ENCODE data around the gene SAMD14.

- TF ChIP-seq, protein P1, sequence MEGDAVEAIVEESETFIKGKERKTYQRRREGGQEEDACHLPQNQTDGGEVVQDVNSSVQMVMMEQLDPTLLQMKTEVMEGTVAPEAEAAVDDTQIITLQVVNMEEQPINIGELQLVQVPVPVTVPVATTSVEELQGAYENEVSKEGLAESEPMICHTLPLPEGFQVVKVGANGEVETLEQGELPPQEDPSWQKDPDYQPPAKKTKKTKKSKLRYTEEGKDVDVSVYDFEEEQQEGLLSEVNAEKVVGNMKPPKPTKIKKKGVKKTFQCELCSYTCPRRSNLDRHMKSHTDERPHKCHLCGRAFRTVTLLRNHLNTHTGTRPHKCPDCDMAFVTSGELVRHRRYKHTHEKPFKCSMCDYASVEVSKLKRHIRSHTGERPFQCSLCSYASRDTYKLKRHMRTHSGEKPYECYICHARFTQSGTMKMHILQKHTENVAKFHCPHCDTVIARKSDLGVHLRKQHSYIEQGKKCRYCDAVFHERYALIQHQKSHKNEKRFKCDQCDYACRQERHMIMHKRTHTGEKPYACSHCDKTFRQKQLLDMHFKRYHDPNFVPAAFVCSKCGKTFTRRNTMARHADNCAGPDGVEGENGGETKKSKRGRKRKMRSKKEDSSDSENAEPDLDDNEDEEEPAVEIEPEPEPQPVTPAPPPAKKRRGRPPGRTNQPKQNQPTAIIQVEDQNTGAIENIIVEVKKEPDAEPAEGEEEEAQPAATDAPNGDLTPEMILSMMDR (conservative IDR thresholded peaks at IDR 0.05; ENCODE audit: low read depth in 2 of 2) = no peak
- TF ChIP-seq JUNB (IDR thresholded peaks at IDR 0.05; ENCODE audit: unreplicated experiment) (no peak), CREB1 (CRISPR knock-in tag; IDR thresholded peaks at IDR 0.05; ENCODE audit: low read depth) (no peak), STAT1 (IDR thresholded peaks at IDR 0.05; ENCODE audit: unreplicated experiment) (no peak), EZH2 (IDR thresholded peaks at IDR 0.05; ENCODE audit: low read depth, unreplicated experiment) (no peak), POLR2AphosphoS5 (IDR thresholded peaks at IDR 0.05; ENCODE audit: low read depth) (no peak), EZH2phosphoT487 (IDR thresholded peaks at IDR 0.05; ENCODE audit: unreplicated experiment) (no peak), NANOG (IDR thresholded peaks at IDR 0.05; ENCODE audit: borderline replicate concordance) (no peak), ZNF114 (CRISPR knock-in tag; IDR thresholded peaks at IDR 0.05) (no peak), ETS1 (IDR thresholded peaks at IDR 0.05) (no peak), ZNF331 (CRISPR knock-in tag; IDR thresholded peaks at IDR 0.05; ENCODE audit: low read depth) (no peak)
- TF ChIP-seq, protein P2, sequence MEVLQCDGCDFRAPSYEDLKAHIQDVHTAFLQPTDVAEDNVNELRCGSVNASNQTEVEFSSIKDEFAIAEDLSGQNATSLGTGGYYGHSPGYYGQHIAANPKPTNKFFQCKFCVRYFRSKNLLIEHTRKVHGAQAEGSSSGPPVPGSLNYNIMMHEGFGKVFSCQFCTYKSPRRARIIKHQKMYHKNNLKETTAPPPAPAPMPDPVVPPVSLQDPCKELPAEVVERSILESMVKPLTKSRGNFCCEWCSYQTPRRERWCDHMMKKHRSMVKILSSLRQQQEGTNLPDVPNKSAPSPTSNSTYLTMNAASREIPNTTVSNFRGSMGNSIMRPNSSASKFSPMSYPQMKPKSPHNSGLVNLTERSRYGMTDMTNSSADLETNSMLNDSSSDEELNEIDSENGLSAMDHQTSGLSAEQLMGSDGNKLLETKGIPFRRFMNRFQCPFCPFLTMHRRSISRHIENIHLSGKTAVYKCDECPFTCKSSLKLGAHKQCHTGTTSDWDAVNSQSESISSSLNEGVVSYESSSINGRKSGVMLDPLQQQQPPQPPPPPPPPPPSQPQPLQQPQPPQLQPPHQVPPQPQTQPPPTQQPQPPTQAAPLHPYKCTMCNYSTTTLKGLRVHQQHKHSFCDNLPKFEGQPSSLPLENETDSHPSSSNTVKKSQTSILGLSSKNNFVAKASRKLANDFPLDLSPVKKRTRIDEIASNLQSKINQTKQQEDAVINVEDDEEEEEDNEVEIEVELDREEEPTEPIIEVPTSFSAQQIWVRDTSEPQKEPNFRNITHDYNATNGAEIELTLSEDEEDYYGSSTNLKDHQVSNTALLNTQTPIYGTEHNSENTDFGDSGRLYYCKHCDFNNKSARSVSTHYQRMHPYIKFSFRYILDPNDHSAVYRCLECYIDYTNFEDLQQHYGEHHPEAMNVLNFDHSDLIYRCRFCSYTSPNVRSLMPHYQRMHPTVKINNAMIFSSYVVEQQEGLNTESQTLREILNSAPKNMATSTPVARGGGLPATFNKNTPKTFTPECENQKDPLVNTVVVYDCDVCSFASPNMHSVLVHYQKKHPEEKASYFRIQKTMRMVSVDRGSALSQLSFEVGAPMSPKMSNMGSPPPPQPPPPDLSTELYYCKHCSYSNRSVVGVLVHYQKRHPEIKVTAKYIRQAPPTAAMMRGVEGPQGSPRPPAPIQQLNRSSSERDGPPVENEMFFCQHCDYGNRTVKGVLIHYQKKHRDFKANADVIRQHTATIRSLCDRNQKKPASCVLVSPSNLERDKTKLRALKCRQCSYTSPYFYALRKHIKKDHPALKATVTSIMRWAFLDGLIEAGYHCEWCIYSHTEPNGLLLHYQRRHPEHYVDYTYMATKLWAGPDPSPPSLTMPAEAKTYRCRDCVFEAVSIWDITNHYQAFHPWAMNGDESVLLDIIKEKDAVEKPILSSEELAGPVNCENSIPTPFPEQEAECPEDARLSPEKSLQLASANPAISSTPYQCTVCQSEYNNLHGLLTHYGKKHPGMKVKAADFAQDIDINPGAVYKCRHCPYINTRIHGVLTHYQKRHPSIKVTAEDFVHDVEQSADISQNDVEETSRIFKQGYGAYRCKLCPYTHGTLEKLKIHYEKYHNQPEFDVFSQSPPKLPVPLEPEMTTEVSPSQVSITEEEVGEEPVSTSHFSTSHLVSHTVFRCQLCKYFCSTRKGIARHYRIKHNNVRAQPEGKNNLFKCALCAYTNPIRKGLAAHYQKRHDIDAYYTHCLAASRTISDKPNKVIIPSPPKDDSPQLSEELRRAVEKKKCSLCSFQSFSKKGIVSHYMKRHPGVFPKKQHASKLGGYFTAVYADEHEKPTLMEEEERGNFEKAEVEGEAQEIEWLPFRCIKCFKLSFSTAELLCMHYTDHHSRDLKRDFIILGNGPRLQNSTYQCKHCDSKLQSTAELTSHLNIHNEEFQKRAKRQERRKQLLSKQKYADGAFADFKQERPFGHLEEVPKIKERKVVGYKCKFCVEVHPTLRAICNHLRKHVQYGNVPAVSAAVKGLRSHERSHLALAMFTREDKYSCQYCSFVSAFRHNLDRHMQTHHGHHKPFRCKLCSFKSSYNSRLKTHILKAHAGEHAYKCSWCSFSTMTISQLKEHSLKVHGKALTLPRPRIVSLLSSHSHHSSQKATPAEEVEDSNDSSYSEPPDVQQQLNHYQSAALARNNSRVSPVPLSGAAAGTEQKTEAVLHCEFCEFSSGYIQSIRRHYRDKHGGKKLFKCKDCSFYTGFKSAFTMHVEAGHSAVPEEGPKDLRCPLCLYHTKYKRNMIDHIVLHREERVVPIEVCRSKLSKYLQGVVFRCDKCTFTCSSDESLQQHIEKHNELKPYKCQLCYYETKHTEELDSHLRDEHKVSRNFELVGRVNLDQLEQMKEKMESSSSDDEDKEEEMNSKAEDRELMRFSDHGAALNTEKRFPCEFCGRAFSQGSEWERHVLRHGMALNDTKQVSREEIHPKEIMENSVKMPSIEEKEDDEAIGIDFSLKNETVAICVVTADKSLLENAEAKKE (CRISPR knock-in tag; IDR thresholded peaks at IDR 0.05) = no peak
- TF ChIP-seq, protein P3, sequence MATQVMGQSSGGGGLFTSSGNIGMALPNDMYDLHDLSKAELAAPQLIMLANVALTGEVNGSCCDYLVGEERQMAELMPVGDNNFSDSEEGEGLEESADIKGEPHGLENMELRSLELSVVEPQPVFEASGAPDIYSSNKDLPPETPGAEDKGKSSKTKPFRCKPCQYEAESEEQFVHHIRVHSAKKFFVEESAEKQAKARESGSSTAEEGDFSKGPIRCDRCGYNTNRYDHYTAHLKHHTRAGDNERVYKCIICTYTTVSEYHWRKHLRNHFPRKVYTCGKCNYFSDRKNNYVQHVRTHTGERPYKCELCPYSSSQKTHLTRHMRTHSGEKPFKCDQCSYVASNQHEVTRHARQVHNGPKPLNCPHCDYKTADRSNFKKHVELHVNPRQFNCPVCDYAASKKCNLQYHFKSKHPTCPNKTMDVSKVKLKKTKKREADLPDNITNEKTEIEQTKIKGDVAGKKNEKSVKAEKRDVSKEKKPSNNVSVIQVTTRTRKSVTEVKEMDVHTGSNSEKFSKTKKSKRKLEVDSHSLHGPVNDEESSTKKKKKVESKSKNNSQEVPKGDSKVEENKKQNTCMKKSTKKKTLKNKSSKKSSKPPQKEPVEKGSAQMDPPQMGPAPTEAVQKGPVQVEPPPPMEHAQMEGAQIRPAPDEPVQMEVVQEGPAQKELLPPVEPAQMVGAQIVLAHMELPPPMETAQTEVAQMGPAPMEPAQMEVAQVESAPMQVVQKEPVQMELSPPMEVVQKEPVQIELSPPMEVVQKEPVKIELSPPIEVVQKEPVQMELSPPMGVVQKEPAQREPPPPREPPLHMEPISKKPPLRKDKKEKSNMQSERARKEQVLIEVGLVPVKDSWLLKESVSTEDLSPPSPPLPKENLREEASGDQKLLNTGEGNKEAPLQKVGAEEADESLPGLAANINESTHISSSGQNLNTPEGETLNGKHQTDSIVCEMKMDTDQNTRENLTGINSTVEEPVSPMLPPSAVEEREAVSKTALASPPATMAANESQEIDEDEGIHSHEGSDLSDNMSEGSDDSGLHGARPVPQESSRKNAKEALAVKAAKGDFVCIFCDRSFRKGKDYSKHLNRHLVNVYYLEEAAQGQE (IDR thresholded peaks at IDR 0.05; ENCODE audit: unreplicated experiment) = no peak
These were observed 31.0 kb downstream of the SAMD14 start for GRCh38 chr17:50099003-50099402.

All from GM23338 (cell line).